OCI-LY3 (cell line): ENCODE measurements around the gene ABCA8.

ENCODE experiments used
- H2AFZ ChIP-seq: fragments of 200-600, 300-600 bp; shearing (Covaris generic); 2 replicates; pipeline ENCODE4 v1.6.0; 2014; ENCODE audit warnings: antibody characterized with exemption, low read depth, low read length
- H3K27ac ChIP-seq: fragments of 200-600, 300-600 bp; sonication (generic); 2 replicates; pipeline ENCODE4 v1.5.1; 2014; ENCODE audit warnings: mild to moderate bottlenecking, low read length, moderate library complexity, mixed read lengths
- H3K27me3 ChIP-seq: fragments of 200-600, 300-600 bp; sonication (generic); 2 replicates; pipeline ENCODE4 v1.6.1; 2014; ENCODE audit warnings: low read depth, low read length, mixed read lengths
- H3K36me3 ChIP-seq: fragments of 200-600, 300-600 bp; sonication (generic); replicated peaks from 2 replicates; pipeline ENCODE3; 2014; ENCODE audit warnings: low read depth, low read length, mixed read lengths
- H3K4me1 ChIP-seq: fragments of 300-600, 200-600 bp; sonication (generic); 2 replicates; pipeline ENCODE4 v1.6.1; 2014; ENCODE audit warnings: low read length, mixed read lengths
- H3K4me2 ChIP-seq: fragments of 200-600, 300-600 bp; sonication (generic); 2 replicates; pipeline ENCODE4 v1.6.1; 2014; ENCODE audit warnings: low read length, mixed read lengths
- H3K4me3 ChIP-seq: fragments of 300-600, 200-600 bp; sonication (generic); 2 replicates; pipeline ENCODE4 v1.5.1; 2014; ENCODE audit warnings: antibody characterized with exemption, mild to moderate bottlenecking, low read length, moderate library complexity
- H3K79me2 ChIP-seq: fragments of 300-600, 200-600 bp; shearing (Covaris generic); 2 replicates; pipeline ENCODE4 v1.6.1; 2014; ENCODE audit warnings: mild to moderate bottlenecking, low read length, mixed read lengths
- H3K9ac ChIP-seq: fragments of 300-600, 200-600 bp; shearing (Covaris generic); 2 replicates; pipeline ENCODE4 v1.6.0; 2014; ENCODE audit warnings: mild to moderate bottlenecking, low read length, moderate library complexity
- H3K9me3 ChIP-seq: fragments of 200-600, 300-600 bp; shearing (Covaris generic); 2 replicates; pipeline ENCODE4 v1.6.1; 2014; ENCODE audit warnings: low read length, mixed read lengths; ENCODE audit not compliant: insufficient read depth
- H4K20me1 ChIP-seq: fragments of 200-600, 300-600 bp; sonication (generic); 2 replicates; pipeline ENCODE4 v1.6.1; 2016; ENCODE audit warnings: low read length, mixed read lengths; ENCODE audit not compliant: insufficient read depth
- EZH2phosphoT487 ChIP-seq: fragments of 200-600 bp; shearing (Covaris generic); IDR thresholded peaks from 2 replicates; pipeline ENCODE4 v1.6.1; 2018; ENCODE audit warnings: antibody characterized with exemption, mixed run types, low read depth
- TF ChIP-seq, protein P1 (sequence below): fragments of 200-600, 300-600 bp; sonication (generic); IDR thresholded peaks from 2 replicates; pipeline ENCODE4 v1.5.1; 2014; ENCODE audit warnings: antibody characterized with exemption, low read length, low read depth

The ABCA8 gene

DNA sequence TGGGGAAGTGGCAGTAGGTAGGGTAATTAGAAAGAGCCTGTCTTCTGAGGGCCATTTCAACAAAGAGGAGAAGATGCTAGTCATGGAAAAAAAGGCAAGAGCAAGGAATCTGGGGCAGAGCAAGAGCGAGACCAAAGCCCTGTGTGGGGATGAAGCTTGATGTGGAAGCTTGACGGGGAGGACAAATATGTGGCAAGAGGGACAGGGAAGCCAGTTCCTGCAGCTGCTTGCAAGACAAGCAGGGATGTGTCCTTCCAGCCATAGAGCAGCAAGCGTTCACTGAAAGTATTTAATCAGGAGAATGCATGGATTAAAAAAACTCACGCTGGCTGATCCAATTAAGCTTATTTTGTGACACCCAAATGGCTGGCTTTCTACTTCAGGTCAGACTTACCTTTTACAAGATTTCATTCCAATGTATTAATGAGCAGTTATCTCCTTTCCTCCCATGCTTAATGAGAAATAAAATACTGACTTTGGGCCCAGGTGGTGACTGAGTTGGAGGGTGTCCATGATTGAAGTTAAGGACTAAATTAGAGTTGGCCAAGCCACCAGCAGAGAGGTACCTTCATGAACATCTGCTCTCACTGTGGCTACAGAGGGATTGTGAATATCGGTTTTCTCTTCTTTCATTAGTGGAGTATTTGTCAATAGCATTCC lies 76.8 kb downstream of the ABCA8 start:
- H3K4me1 ChIP-seq = no peaks in the 10 kb centered on the region
- H3K27ac ChIP-seq = no peak overlapping the region
- H3K79me2 ChIP-seq = no peaks in the 10 kb centered on the region
- no peaks in the 10 kb centered on the region for H4K20me1 ChIP-seq
- no peak overlapping the region for H2AFZ ChIP-seq
- peaks cover 24% of the 10 kb centered on the region for H3K9me3 ChIP-seq
- TF ChIP-seq EZH2phosphoT487 = no peak
- TF ChIP-seq, protein P1, sequence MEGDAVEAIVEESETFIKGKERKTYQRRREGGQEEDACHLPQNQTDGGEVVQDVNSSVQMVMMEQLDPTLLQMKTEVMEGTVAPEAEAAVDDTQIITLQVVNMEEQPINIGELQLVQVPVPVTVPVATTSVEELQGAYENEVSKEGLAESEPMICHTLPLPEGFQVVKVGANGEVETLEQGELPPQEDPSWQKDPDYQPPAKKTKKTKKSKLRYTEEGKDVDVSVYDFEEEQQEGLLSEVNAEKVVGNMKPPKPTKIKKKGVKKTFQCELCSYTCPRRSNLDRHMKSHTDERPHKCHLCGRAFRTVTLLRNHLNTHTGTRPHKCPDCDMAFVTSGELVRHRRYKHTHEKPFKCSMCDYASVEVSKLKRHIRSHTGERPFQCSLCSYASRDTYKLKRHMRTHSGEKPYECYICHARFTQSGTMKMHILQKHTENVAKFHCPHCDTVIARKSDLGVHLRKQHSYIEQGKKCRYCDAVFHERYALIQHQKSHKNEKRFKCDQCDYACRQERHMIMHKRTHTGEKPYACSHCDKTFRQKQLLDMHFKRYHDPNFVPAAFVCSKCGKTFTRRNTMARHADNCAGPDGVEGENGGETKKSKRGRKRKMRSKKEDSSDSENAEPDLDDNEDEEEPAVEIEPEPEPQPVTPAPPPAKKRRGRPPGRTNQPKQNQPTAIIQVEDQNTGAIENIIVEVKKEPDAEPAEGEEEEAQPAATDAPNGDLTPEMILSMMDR = no peak
- H3K27me3 ChIP-seq = no peaks in the 10 kb centered on the region
- H3K36me3 ChIP-seq = no peaks in the 10 kb centered on the region
- H3K9ac ChIP-seq = no peak overlapping the region
- H3K4me3 ChIP-seq = no peak overlapping the region
- H3K4me2 ChIP-seq = no peak overlapping the region

DNA sequence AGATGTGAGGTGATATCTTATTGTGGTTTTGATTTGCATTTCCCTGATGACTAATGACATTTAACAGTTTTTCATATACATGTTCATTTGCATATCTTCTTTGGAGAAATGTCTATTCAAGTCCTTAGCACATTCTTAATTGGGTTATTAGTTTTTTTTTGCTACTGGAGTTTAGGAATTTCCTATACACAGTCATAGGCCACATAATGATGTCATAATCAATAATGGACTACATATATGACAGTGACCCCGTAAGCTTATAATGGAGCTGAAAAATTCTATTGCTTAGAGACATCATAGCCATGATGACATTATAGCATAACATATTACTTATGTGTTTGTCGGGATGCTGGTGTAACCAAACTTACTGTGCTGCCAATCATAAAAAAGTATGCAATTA lies 83.7 kb downstream of the ABCA8 start:
- H3K79me2 ChIP-seq = no peaks in the 10 kb centered on the region
- no peak overlapping the region for H2AFZ ChIP-seq
- no peak overlapping the region for H3K4me3 ChIP-seq
- no peaks in the 10 kb centered on the region for H3K27me3 ChIP-seq
- no peaks in the 10 kb centered on the region for H3K9me3 ChIP-seq
- no peak overlapping the region for H3K4me2 ChIP-seq
- H3K27ac ChIP-seq = no peak overlapping the region
- no peaks in the 10 kb centered on the region for H3K4me1 ChIP-seq
- no peaks in the 10 kb centered on the region for H3K36me3 ChIP-seq
- no peak overlapping the region for H3K9ac ChIP-seq
- no peak for TF ChIP-seq EZH2phosphoT487
- TF ChIP-seq, protein P1 = no peak
- no peaks in the 10 kb centered on the region for H4K20me1 ChIP-seq

DNA sequence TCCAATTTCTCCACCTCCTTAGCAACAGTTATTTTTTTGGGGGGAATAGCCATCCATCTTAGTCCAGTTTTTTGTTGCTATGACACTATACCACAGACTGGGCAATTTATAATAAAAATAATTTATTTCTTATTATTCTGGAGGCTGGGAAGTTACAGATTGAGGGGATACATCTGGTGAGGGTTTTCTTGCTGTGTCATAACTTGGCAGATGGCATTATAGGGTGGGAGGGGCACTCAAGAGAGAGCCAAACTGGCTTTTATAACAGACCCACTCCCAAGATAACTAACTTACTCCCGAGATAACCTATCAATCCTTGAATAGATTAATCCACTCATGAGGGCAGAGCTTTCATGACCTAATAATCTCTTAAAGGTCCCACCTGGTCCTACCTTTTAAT lies 84.2 kb downstream of the ABCA8 start:
- H3K4me3 ChIP-seq = no peak overlapping the region
- H3K36me3 ChIP-seq = no peaks in the 10 kb centered on the region
- H3K27ac ChIP-seq = no peak overlapping the region
- H4K20me1 ChIP-seq = no peaks in the 10 kb centered on the region
- no peak overlapping the region for H3K4me2 ChIP-seq
- H3K79me2 ChIP-seq = no peaks in the 10 kb centered on the region
- no peaks in the 10 kb centered on the region for H3K9me3 ChIP-seq
- H2AFZ ChIP-seq = no peak overlapping the region
- no peak overlapping the region for H3K9ac ChIP-seq
- no peaks in the 10 kb centered on the region for H3K27me3 ChIP-seq
- H3K4me1 ChIP-seq = no peaks in the 10 kb centered on the region
- no peak for TF ChIP-seq EZH2phosphoT487
- TF ChIP-seq, protein P1 = no peak

DNA sequence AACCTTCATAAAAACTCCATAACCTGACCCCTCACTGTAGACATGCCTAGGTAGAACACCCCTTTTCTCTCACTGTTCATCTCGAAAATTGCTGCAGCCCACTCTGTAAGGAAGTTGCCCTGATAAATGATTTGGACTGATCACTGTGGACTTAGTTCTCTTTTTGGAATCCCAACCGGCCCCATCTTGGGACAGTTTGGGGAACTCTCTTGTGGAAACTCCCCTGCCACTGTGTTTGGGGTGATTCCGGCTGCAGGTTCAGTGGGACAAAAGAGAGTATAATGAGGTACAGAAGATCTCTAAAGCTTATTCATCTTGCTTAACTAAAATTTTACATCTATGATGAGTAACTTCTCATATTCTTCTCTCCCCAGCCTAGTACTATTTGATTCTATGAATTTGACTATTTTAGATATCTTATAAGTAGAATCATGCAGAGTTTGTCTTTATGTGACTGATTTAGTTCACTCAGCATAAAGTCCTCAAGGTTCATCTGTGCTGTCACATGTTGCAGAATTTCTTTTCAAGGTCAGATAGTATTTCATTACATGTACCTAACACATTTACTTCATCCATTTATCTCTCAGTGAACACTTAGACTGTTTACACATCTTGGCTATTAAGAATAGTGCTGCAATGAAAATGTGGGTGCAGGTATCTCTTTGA lies 84.9 kb downstream of the ABCA8 start:
- no peaks in the 10 kb centered on the region for H3K79me2 ChIP-seq
- H3K27ac ChIP-seq = no peak overlapping the region
- TF ChIP-seq, protein P1 = no peak
- no peak for TF ChIP-seq EZH2phosphoT487
- H2AFZ ChIP-seq = no peak overlapping the region
- H4K20me1 ChIP-seq = no peaks in the 10 kb centered on the region
- H3K9me3 ChIP-seq = no peaks in the 10 kb centered on the region
- H3K4me2 ChIP-seq = no peak overlapping the region
- no peaks in the 10 kb centered on the region for H3K36me3 ChIP-seq
- no peak overlapping the region for H3K9ac ChIP-seq
- no peak overlapping the region for H3K4me3 ChIP-seq
- H3K27me3 ChIP-seq = no peaks in the 10 kb centered on the region
- no peaks in the 10 kb centered on the region for H3K4me1 ChIP-seq
